ENCODE results near the gene BBX. TPM values are rescaled to one million over a fixed set of nuclear protein-coding genes. Genes with fewer than 3 reads are reported as not detected.

The BBX gene
- total and polyA plus RNA-seq, 2 experiments from 2014 or later = 52.4 to 60.8 TPM

DNA sequence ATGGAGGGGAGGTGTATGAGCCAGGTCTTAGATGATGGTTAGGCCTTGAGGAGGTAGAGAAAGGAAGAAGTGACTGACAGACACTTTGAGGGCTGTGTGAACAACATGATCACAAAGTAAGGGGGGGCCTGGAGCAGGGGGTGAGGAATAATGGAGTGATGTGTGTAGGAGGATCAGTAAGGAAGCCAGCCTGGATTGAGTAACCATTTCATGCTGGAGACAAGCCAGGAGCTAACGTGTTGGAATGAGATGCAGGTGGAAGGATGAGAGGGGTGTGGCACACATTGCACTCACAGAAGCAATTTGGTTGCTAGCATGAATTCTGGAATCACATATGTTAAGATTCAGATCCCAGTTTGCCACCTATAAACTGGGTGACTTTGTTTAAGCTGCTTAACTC lies 65.5 kb downstream of the BBX start:
- H3K27me3 ChIP-seq (replicated peaks; ENCODE audit: insufficient read depth) = no peaks in the 10 kb centered on the region
- no peaks in the 10 kb centered on the region for H3K9me3 ChIP-seq (ENCODE audit: low read depth)
- H3K4me1 ChIP-seq (ENCODE audit: insufficient read depth) = no peaks in the 10 kb centered on the region
- H3K79me2 ChIP-seq (ENCODE audit: insufficient read depth) = no peaks in the 10 kb centered on the region; the same call in 1 of the 2 replicates
- no peaks in the 10 kb centered on the region for H3F3A ChIP-seq (ENCODE audit: insufficient read depth)
- in situ Hi-C loops (cut with MboI) = no loop called here
- H4K20me1 ChIP-seq (ENCODE audit: insufficient read depth) = no peaks in the 10 kb centered on the region
- no peak overlapping the region for H3K27ac ChIP-seq
- no peak overlapping the region for H3K4me2 ChIP-seq (ENCODE audit: unreplicated experiment)
- TF ChIP-seq EZH2phosphoT487 (IDR thresholded peaks at IDR 0.05; ENCODE audit: insufficient read depth, low read depth) (no peak), EZH2 (IDR thresholded peaks at IDR 0.05; ENCODE audit: insufficient read depth, poor library complexity, severe bottlenecking) (no peak)
- H3K9ac ChIP-seq = no peak overlapping the region
- WGBS, 2 experiments (ENCODE audit: low coverage in 1 of 2, low lambda C conversion rate in 2 of 2, missing lambda C conversion rate in 2 of 2) = 24 to 25% methylated on average over 1 of the region's 1 CpG
- no peak overlapping the region for H2AFZ ChIP-seq
- H3K36me3 ChIP-seq (ENCODE audit: low read depth) = 0 out of 2 replicates have a peak, but pooled peaks cover 6% of the 10 kb centered on the region
- DNase-seq = no peak
- H3K4me3 ChIP-seq = no peak overlapping the region
- H3K9me2 ChIP-seq (ENCODE audit: insufficient read depth) = no peaks in the 10 kb centered on the region

DNA sequence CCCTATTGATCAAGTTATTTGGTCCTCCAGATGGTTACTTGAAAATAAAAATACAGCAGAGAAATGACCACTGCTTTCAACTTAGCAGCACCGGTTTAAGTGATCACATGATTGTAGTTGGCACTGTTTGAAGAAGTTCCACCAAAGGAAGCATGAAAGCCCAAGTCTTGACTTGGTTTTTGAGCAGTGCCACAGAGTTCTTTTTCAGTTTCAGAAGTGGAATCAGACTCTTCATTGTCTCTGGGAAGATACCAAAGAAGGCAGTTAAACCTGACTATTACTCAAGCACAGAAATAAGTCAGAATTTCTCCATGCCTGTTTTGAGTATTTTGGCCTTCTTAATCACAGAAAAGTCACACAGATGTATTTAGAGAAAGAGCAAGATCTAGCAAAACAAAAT lies 66.7 kb downstream of the BBX start:
- no peak for DNase-seq
- Histone ChIP-seq H2AFZ (no peak overlapping the region), H3K4me3 (no peak overlapping the region), H3K27me3 (replicated peaks; ENCODE audit: insufficient read depth) (no peaks in the 10 kb centered on the region), H4K20me1 (ENCODE audit: insufficient read depth) (no peaks in the 10 kb centered on the region), H3K9me2 (ENCODE audit: insufficient read depth) (no peaks in the 10 kb centered on the region), H3K79me2 (ENCODE audit: insufficient read depth) (no peaks in the 10 kb centered on the region; the same call in 1 of the 2 replicates), H3K9ac (no peak overlapping the region), H3K36me3 (ENCODE audit: low read depth) (0 out of 2 replicates have a peak, but pooled peaks cover 6% of the 10 kb centered on the region), H3K4me2 (ENCODE audit: unreplicated experiment) (no peak overlapping the region), H3K27ac (no peak overlapping the region), H3K9me3 (ENCODE audit: low read depth) (no peaks in the 10 kb centered on the region), H3F3A (ENCODE audit: insufficient read depth) (no peaks in the 10 kb centered on the region), H3K4me1 (ENCODE audit: insufficient read depth) (no peaks in the 10 kb centered on the region)
- no peak for TF ChIP-seq EZH2phosphoT487 (IDR thresholded peaks at IDR 0.05; ENCODE audit: insufficient read depth, low read depth)
- TF ChIP-seq EZH2 (IDR thresholded peaks at IDR 0.05; ENCODE audit: insufficient read depth, poor library complexity, severe bottlenecking) = no peak
- in situ Hi-C loops (cut with MboI) = no loop called here
- 59 to 68% methylated on average over 1 of the region's 1 CpG for WGBS, 2 experiments (ENCODE audit: low coverage in 1 of 2, low lambda C conversion rate in 2 of 2, missing lambda C conversion rate in 2 of 2)

DNA sequence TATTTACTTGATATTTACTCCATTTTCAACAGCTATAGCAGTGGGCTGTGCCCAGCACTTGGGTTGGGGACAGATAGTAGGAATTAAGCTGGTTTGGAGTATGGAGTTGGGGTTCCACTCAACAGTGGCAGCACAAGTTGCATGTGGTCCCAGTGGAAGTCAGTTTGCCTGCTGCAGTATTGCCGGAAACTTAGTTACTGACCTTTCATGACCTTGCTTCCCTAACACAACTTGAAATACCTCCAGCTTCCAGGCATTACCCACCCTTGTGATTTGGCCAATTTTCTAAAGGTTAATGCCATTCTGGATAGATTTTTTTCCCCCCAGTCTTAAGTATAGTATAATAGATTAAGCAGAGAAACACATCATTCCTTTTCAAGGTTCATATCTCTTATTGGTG lies 68.0 kb downstream of the BBX start:
- H3K9me2 ChIP-seq (ENCODE audit: insufficient read depth) = no peaks in the 10 kb centered on the region
- no peaks in the 10 kb centered on the region for H3K9me3 ChIP-seq (ENCODE audit: low read depth)
- TF ChIP-seq EZH2 (IDR thresholded peaks at IDR 0.05; ENCODE audit: insufficient read depth, poor library complexity, severe bottlenecking) (no peak), EZH2phosphoT487 (IDR thresholded peaks at IDR 0.05; ENCODE audit: insufficient read depth, low read depth) (no peak)
- H3K4me1 ChIP-seq (ENCODE audit: insufficient read depth) = no peaks in the 10 kb centered on the region
- H3K79me2 ChIP-seq (ENCODE audit: insufficient read depth) = no peaks in the 10 kb centered on the region
- H4K20me1 ChIP-seq (ENCODE audit: insufficient read depth) = no peaks in the 10 kb centered on the region
- no peak overlapping the region for H3K4me3 ChIP-seq
- no peak overlapping the region for H3K9ac ChIP-seq
- no peak for DNase-seq
- H3K27me3 ChIP-seq (replicated peaks; ENCODE audit: insufficient read depth) = no peaks in the 10 kb centered on the region
- H3K4me2 ChIP-seq (ENCODE audit: unreplicated experiment) = no peak overlapping the region
- WGBS, 2 experiments (ENCODE audit: low coverage in 1 of 2, low lambda C conversion rate in 2 of 2, missing lambda C conversion rate in 2 of 2) = 94 to 100% methylated on average over 1 of the region's 1 CpG
- H2AFZ ChIP-seq = no peak overlapping the region
- 0 out of 2 replicates have a peak, but pooled peaks cover 6% of the 10 kb centered on the region for H3K36me3 ChIP-seq (ENCODE audit: low read depth)
- no peak overlapping the region for H3K27ac ChIP-seq
- in situ Hi-C loops (cut with MboI) = no loop called here
- no peaks in the 10 kb centered on the region for H3F3A ChIP-seq (ENCODE audit: insufficient read depth)

DNA sequence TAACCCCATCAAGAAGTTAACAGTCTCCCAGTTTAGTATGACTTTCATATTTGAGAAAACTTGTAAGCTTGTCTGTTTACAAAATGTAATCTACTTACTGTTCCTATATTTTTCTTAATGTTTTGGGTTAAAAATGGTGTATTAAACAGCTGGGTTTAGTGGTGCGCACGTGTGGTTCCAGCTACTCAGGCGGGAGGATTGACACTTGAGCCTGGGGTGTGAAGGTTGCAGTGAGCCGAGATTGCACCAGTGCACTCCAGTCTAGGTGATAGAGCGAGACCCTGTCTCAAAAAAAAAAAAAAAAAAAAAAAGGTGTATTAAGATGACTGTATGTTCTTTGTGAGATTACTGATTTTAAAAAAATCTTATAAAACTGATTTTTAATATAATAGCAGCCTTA lies 69.3 kb downstream of the BBX start:
- H3K27me3 ChIP-seq (replicated peaks; ENCODE audit: insufficient read depth) = no peaks in the 10 kb centered on the region
- no peak overlapping the region for H3K27ac ChIP-seq
- H3K4me3 ChIP-seq = no peak overlapping the region
- in situ Hi-C loops (cut with MboI) = no loop called here
- no peak overlapping the region for H3K9ac ChIP-seq
- no peaks in the 10 kb centered on the region for H3K9me3 ChIP-seq (ENCODE audit: low read depth)
- no peak for DNase-seq
- no peaks in the 10 kb centered on the region for H4K20me1 ChIP-seq (ENCODE audit: insufficient read depth)
- 0 out of 2 replicates have a peak, but pooled peaks cover under 1% of the 10 kb centered on the region for H3K79me2 ChIP-seq (ENCODE audit: insufficient read depth)
- no peak for TF ChIP-seq EZH2phosphoT487 (IDR thresholded peaks at IDR 0.05; ENCODE audit: insufficient read depth, low read depth)
- no peak for TF ChIP-seq EZH2 (IDR thresholded peaks at IDR 0.05; ENCODE audit: insufficient read depth, poor library complexity, severe bottlenecking)
- no peaks in the 10 kb centered on the region for H3F3A ChIP-seq (ENCODE audit: insufficient read depth)
- H3K4me2 ChIP-seq (ENCODE audit: unreplicated experiment) = no peak overlapping the region
- 0 out of 2 replicates have a peak, but pooled peaks cover 6% of the 10 kb centered on the region for H3K36me3 ChIP-seq (ENCODE audit: low read depth)
- H2AFZ ChIP-seq = no peak overlapping the region
- H3K4me1 ChIP-seq (ENCODE audit: insufficient read depth) = no peaks in the 10 kb centered on the region
- WGBS, 2 experiments (ENCODE audit: low coverage in 1 of 2, low lambda C conversion rate in 2 of 2, missing lambda C conversion rate in 2 of 2) = 93 to 98% methylated on average over 5 of the region's 5 CpGs
- no peaks in the 10 kb centered on the region for H3K9me2 ChIP-seq (ENCODE audit: insufficient read depth)

Data from GM23248 (cell line).